CD4-positive, alpha-beta T cell treated with Interferon alpha-2 for 1 hour (primary cell): ENCODE measurements around the gene GSPT2.
"Not testable (repeated sequence)": the region's sequence is repeated elsewhere in the genome, so short reads cannot be mapped to it uniquely, and the experiment has no call there.

Experiments used
- DNase-seq, 2 donors: peaks; one replicate each; pipeline ENCODE4 v3.0.0-alpha.2; 2020 to 2022

Gene GSPT2

DNA sequence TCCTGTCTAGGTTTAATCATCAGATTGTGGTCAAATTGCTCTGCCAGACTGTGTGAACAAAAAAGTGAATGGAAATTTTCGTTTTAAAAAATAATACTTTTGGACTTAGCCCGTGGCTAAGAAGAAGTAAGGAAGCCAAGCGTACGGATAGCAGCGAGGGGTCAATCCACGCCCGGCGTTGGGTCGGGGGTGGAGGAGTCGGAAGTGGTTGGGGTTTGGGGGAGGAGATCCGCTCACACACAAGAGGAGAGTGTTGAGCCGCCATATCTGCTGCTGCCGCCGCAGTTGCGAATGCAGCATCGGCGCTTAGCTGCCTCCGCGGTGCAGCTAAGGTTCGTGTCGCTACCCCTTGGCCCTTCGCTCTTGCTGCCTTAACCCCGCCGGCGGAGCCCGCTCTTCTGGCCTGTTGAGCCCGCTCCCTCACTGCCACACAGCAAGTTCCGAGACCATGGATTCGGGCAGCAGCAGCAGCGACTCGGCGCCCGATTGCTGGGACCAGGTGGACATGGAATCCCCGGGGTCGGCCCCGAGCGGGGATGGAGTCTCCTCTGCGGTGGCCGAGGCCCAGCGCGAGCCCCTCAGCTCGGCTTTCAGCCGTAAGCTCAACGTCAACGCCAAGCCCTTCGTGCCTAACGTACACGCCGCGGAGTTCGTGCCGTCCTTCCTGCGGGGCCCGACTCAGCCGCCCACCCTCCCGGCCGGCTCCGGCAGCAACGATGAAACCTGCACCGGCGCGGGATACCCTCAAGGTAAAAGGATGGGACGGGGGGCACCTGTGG lies at the start of gene GSPT2:
GSPT2 (plus strand) TSS at position 264 of the 779 bp plus-strand sequence; CDS start at position 449, 185 bp downstream.
- peak; percentile 55 to 66 for DNase-seq

DNA sequence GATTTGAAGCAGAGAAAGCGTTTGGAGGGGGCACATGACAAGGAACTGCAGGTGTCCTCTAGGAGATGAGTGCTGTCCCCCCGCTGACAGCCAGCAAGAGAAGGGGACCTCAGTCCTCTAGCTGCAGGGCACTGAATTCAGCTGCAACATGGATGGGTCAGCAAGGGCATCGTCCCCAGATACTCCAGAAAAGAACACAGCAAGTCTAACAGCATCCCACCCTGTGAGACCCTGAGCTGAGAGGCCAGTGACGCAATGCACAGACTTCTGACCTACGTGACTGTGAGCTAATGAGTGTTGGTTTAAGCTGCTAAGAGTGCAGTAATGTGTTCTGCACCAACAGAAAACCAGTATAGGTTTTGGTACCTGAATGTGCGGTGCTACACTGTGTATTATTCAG lies 49.0 kb upstream of the GSPT2 start:
- DNase-seq, result no peak

- no peak for DNase-seq
Observed at GRCh38 chrX:51697397-51697796, 45.8 kb upstream of the GSPT2 start.

- DNase-seq, result not testable (repeated sequence)
Observed at GRCh38 chrX:51710277-51711164, 32.7 kb upstream of the GSPT2 start, which contains the start of gene CENPVL1. Gene CENPVL1 (plus strand): TSS chrX:51710512. CDS start chrX:51710512, 0 bp downstream.

DNA sequence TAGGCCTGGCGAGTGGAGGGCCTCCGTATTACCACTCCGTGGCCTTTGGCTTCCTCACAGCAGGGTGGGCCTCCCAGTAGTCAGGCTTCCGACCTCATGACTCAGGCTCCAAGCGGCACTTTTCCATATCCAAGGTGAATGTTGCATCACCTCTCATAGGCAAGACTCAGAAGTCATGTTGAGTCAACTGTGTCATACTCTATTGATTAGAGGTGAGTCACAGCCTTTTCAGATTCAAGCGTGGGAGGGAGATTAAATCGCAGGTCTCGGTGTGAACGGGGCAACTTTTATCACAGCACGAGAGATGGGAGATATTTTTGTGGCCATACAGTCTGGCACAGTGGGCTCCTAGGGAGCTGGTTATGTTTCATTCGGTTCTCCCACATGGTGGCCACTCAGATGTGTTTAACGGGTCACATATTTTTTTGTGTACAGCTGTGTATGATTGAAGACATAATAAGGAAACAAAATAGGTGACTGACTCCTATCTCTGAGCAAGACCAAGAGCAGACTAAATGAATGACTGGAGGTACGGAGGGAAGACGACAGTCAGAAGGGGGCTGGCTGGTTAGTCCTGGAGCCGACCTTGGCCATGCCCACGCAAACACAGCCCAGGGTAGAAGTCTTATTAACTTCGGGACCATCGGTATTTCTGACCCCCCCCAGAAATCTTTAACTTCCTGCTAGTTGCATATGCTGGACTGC lies 30.1 kb upstream of the GSPT2 start:
- DNase-seq, result not testable (repeated sequence)

DNA sequence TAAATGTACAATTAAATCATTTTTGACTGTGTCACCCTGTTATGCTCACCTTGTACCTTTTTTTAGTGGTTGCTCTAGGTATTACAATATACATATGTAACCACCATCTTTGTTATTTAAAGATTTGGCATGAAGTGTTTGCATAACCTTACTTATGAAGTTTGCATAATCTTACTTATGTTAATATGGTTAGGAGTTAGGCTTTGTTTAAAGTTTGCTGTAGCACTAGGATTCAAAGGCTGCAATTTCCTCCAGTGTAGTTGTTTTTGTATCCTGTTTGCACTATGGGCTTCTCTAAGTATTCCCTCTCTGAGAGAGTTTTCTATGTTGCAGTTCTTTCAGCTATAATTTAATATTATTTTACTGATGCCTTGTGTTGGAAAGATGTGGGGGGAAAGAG lies 15.0 kb upstream of the GSPT2 start:
- DNase-seq, result no peak

GRCh38 chrX:51737091-51737490 lies 6.2 kb upstream of the GSPT2 start:
- DNase-seq, result no peak

GRCh38 chrX:51742586-51742985 lies 656 bp upstream of the GSPT2 start:
- DNase-seq, result no peak

GRCh38 chrX:51747671-51748070 lies 4.4 kb downstream of the GSPT2 start:
- DNase-seq, result no peak

- DNase-seq, result no peak
Observed at GRCh38 chrX:51759055-51759839, 16.0 kb downstream of the GSPT2 start.

DNA sequence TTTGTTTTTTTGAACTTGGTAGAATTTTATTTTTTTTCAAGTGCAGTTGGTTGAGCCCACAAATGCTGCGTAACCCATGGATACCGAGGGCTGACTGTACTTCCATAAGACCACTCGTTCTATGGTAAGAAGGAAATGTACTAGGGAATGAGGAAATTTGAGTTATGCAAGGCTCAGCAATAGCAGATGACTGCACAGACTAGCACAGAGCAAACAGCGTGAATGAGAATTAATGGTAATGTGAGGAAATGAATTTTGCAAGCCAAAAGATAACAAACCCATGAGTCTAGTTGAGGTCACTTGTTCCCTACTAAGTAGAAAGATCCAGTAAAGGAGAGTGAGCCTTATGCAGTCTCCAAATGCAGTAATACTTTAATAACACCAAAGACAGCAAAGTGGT lies 17.4 kb downstream of the GSPT2 start:
- no peak for DNase-seq

DNA sequence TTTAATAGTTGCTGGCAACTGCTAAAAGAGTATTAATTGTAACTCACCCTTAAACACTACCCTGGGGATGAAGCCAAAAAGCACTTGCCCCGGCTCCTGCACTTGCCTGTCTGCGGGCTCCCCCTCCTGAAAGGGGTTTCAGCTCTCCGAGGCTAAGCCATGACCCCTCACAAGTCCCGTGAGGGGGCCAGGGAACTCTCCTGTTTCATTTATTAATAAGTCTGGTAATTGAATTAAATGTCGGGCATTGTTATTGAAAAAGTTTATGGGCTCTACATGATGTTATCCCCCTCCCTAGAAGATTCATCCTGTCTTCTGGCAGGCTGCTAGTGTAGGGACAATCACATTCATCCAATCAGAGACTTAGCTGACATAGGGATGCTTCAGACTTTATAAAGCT lies 23.3 kb downstream of the GSPT2 start:
- no peak for DNase-seq

DNA sequence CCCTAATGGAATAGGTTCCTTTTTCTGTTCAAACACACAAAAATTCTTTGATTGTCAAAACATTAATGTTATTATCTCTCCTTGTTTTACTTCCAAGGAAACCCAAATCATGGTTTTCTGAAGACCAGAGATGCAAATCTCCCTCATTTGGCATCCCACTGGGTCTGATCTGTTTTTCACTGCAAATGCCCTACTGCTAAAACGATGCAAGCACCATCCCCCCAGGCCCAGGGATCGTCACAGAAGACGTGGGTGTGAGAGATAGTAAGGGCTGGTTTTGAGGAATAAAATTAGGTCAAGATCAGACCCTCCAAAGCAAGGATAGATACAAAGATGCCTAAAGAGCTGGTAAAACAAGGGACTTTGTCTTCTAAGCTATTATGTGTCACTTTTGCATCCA lies 33.6 kb downstream of the GSPT2 start:
- DNase-seq, result no peak

DNA sequence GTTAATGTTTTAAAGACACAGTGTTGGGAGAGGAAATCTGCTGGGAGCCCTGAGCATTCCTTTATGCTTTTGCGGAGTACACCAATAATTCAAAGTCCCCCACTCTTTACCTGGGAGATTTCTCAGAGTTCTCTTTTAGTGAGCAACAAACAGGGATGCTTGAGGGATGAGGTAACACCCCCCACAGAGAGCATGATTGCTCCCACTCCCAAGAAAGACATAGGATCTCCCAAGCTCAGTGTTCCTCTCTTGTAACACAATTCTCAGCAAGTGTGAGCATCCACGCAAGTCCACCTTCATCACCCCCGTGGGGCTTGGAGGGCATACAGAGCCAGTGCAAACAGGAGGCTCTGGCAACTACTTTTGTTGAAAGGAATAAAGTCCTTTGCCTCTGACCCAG lies 36.1 kb downstream of the GSPT2 start:
- DNase-seq, result no peak

- no peak for DNase-seq
Observed at GRCh38 chrX:51795136-51795535, 51.9 kb downstream of the GSPT2 start.
